ENCODE measurements around the gene FBXO44. TPM values are rescaled to one million over a fixed set of nuclear protein-coding genes. Genes with fewer than 3 reads are reported as not detected.

FBXO44 gene
- total and polyA plus RNA-seq, 2 donors from 2014 or later, result 22.5 to 66.6 TPM

DNA sequence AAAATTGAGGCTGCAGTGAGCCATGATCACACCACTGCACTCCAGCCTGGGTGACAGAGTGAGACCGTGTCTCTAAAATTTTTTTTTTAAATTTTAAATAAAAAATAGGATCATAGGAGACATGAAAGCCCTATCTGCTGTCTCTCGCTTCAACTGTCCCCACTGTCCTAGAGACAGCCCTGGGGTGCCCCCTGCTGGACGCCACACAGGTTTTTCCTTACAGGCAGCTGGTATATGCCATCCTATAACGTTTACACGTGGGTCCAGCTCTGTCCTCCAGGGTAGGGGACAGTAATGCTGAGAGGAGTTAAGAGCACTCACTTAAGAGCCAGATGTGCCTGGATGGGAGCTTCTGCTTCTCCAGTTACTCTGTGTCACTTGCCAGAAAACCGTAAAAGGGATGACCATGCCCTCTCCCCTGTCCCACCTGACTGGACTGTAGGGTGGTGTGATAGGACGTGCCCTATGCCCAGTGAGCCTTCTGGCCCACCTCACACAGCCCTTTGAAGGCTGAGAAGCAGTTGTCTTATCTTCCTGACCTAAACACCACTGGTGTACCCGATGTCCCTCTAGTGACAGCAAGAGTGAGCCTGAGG, 8.9 kb upstream of the FBXO44 start:
- Histone ChIP-seq H3K27ac (ENCODE audit: low read depth in 2 of 2, low read length in 2 of 2) (no peak overlapping the region), H3K4me3 (ENCODE audit: low read length in 3 of 3) (no peak overlapping the region), H3K9ac (ENCODE audit: low read length in 3 of 3) (no peak overlapping the region), H3K4me1 (ENCODE audit: control insufficient read depth in 2 of 3, insufficient read depth in 2 of 3, low read depth in 1 of 3, low read length in 3 of 3) (peaks cover 0 to 4% (median 0%) of the 10 kb centered on the region in 3 donors), H3K27me3 (ENCODE audit: control insufficient read depth, insufficient read depth, low read length) (peaks cover 11% of the 10 kb centered on the region), H3K36me3 (ENCODE audit: control insufficient read depth in 2 of 3, insufficient read depth in 3 of 3, low read length in 3 of 3) (no peaks in the 10 kb centered on the region), H3K9me3 (ENCODE audit: control insufficient read depth in 2 of 3, insufficient read depth in 1 of 3, low read length in 3 of 3) (no peaks in the 10 kb centered on the region)
- intact Hi-C loops (cut with DNase I), result loop anchor here (10.0 kb wide), 1 partner anchor 401 kb away; no protein-coding TSS in a partner anchor
- TF ChIP-seq, protein P1, sequence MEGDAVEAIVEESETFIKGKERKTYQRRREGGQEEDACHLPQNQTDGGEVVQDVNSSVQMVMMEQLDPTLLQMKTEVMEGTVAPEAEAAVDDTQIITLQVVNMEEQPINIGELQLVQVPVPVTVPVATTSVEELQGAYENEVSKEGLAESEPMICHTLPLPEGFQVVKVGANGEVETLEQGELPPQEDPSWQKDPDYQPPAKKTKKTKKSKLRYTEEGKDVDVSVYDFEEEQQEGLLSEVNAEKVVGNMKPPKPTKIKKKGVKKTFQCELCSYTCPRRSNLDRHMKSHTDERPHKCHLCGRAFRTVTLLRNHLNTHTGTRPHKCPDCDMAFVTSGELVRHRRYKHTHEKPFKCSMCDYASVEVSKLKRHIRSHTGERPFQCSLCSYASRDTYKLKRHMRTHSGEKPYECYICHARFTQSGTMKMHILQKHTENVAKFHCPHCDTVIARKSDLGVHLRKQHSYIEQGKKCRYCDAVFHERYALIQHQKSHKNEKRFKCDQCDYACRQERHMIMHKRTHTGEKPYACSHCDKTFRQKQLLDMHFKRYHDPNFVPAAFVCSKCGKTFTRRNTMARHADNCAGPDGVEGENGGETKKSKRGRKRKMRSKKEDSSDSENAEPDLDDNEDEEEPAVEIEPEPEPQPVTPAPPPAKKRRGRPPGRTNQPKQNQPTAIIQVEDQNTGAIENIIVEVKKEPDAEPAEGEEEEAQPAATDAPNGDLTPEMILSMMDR (IDR thresholded peaks at IDR 0.05; ENCODE audit: borderline replicate concordance, extremely low read depth, insufficient read depth), result peak; percentile 64
- DNase-seq (peak; percentile 81 to 91 (median 87)), FAIRE-seq (no peak)

DNA sequence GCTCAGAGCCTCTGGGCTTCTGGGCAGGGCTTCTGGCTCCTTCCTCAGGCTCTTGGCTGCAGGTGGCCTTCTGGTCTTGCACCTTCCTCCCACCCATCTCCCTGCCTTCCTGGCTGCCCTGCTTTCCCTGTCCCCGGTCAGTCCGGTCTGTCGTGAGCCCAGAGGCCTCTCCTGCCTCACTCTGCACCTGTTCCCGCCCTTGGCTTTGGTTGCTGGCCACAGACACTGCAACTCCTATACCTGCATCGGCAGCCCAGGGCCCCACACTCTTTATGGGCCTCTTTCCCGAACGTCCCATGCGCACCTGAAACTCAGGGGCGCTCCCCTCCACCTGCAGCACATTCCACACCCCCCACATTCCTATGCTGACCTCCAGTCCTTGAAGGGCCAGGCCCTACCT, 8.4 kb upstream of the FBXO44 start:
- no peak overlapping the region for H3K9ac ChIP-seq (ENCODE audit: low read length in 3 of 3)
- H3K4me3 ChIP-seq (ENCODE audit: low read length in 3 of 3), result no peak overlapping the region
- peaks cover 11% of the 10 kb centered on the region for H3K27me3 ChIP-seq (ENCODE audit: control insufficient read depth, insufficient read depth, low read length)
- peaks cover 0 to 4% (median 0%) of the 10 kb centered on the region in 3 donors for H3K4me1 ChIP-seq (ENCODE audit: control insufficient read depth in 2 of 3, insufficient read depth in 2 of 3, low read depth in 1 of 3, low read length in 3 of 3)
- DNase-seq (no peak), FAIRE-seq (no peak)
- no peaks in the 10 kb centered on the region for H3K36me3 ChIP-seq (ENCODE audit: control insufficient read depth in 2 of 3, insufficient read depth in 3 of 3, low read length in 3 of 3)
- H3K27ac ChIP-seq (ENCODE audit: low read depth in 2 of 2, low read length in 2 of 2), result no peak overlapping the region
- intact Hi-C loops (cut with DNase I), result loop anchor here (10.0 kb wide), 1 partner anchor 402 kb away; no protein-coding TSS in a partner anchor
- TF ChIP-seq, protein P1 (IDR thresholded peaks at IDR 0.05; ENCODE audit: borderline replicate concordance, extremely low read depth, insufficient read depth), result no peak
- H3K9me3 ChIP-seq (ENCODE audit: control insufficient read depth in 2 of 3, insufficient read depth in 1 of 3, low read length in 3 of 3), result no peaks in the 10 kb centered on the region

DNA sequence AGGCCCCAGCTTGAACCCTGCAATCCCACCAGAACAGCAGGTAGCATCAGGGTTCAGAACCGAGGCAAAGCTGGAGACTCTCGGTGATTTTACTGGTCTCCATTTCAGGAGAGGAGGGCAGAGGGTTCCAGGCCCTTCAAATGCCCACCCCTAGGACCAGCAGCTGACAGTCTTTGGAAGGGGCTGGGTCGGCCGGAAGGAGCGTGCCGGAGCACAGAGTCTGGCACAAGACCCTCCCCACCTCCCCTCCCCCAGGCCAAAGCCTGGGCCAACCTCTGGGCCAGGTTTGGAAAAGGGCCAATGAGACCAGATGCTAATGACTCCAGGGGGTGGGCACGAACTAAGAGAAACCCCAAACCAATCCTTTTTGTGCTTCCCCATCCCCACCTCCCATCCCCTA, 7.3 kb upstream of the FBXO44 start:
- Histone ChIP-seq H3K9ac (ENCODE audit: low read length in 3 of 3) (no peak overlapping the region), H3K4me1 (ENCODE audit: control insufficient read depth in 2 of 3, insufficient read depth in 2 of 3, low read depth in 1 of 3, low read length in 3 of 3) (peaks cover 0 to 4% (median 0%) of the 10 kb centered on the region in 3 donors), H3K36me3 (ENCODE audit: control insufficient read depth in 2 of 3, insufficient read depth in 3 of 3, low read length in 3 of 3) (no peaks in the 10 kb centered on the region), H3K27ac (ENCODE audit: low read depth in 2 of 2, low read length in 2 of 2) (no peak overlapping the region), H3K9me3 (ENCODE audit: control insufficient read depth in 2 of 3, insufficient read depth in 1 of 3, low read length in 3 of 3) (no peaks in the 10 kb centered on the region), H3K4me3 (ENCODE audit: low read length in 3 of 3) (no peak overlapping the region), H3K27me3 (ENCODE audit: control insufficient read depth, insufficient read depth, low read length) (peaks cover 11% of the 10 kb centered on the region)
- intact Hi-C loops (cut with DNase I), result loop anchor here (10.0 kb wide), 1 partner anchor 403 kb away; no protein-coding TSS in a partner anchor
- FAIRE-seq (no peak), DNase-seq (no peak)
- TF ChIP-seq, protein P1 (IDR thresholded peaks at IDR 0.05; ENCODE audit: borderline replicate concordance, extremely low read depth, insufficient read depth), result no peak
